ENCODE results near the gene PARN. TPM values are rescaled to one million over a fixed set of nuclear protein-coding genes. Genes with fewer than 3 reads are reported as not detected.

Gene PARN
- total RNA-seq, 1 experiment from 2014 or later = 42.5 TPM

- TF ChIP-seq, protein P1, sequence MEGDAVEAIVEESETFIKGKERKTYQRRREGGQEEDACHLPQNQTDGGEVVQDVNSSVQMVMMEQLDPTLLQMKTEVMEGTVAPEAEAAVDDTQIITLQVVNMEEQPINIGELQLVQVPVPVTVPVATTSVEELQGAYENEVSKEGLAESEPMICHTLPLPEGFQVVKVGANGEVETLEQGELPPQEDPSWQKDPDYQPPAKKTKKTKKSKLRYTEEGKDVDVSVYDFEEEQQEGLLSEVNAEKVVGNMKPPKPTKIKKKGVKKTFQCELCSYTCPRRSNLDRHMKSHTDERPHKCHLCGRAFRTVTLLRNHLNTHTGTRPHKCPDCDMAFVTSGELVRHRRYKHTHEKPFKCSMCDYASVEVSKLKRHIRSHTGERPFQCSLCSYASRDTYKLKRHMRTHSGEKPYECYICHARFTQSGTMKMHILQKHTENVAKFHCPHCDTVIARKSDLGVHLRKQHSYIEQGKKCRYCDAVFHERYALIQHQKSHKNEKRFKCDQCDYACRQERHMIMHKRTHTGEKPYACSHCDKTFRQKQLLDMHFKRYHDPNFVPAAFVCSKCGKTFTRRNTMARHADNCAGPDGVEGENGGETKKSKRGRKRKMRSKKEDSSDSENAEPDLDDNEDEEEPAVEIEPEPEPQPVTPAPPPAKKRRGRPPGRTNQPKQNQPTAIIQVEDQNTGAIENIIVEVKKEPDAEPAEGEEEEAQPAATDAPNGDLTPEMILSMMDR (IDR thresholded peaks at IDR 0.05 in 2 of 3, conservative IDR thresholded peaks at IDR 0.05 in 1 of 3; ENCODE audit: borderline replicate concordance in 1 of 3, insufficient read depth in 1 of 3, low read depth in 2 of 3, low read length in 2 of 3) = no peak
- TF ChIP-seq EGR1 (IDR thresholded peaks at IDR 0.05; ENCODE audit: low read depth) (no peak), RAD21 (IDR thresholded peaks at IDR 0.05; ENCODE audit: low read depth) (no peak), SRF (IDR thresholded peaks at IDR 0.05; ENCODE audit: low read depth) (no peak), CEBPB (IDR thresholded peaks at IDR 0.05; ENCODE audit: low read depth) (no peak), EZH2 (IDR thresholded peaks at IDR 0.05) (no peak), POLR2AphosphoS5 (IDR thresholded peaks at IDR 0.05; ENCODE audit: low read depth, low read length) (no peak), MAX (IDR thresholded peaks at IDR 0.05) (no peak)
Measured at GRCh38 chr16:14586637-14587305, 43.3 kb downstream of the PARN start (continued).

DNA sequence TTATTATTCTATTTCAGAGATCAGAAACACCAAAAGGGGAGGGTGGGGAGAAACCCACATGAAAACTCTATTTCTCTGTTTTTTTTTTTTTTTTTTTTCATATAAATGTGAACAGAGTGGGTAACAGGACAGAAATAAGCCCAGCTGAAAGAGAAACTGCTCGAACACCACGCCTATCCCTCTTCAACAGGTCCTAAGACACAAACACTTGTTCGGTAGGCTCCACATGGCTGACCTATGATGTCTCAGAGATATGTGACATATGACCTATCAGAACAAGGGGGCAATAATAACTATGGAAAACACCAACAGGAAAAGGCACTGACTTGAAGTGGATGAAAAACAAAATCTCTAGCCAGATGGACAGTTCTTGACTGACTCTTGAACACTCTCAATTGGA is 44.8 kb downstream of the PARN start:
- Histone ChIP-seq H2AFZ (ENCODE audit: low read depth, low read length, poor library complexity, severe bottlenecking) (no peak overlapping the region), H3K9me3 (ENCODE audit: control insufficient read depth in 1 of 2, insufficient read depth in 1 of 2, low read depth in 1 of 2, low read length in 2 of 2) (no peaks in the 10 kb centered on the region), H4K20me1 (ENCODE audit: insufficient read depth) (no peaks in the 10 kb centered on the region), H3K4me2 (ENCODE audit: low read length) (no peak overlapping the region), H3K27ac (ENCODE audit: low read depth, low read length) (no peak overlapping the region), H3K27me3 (ENCODE audit: insufficient read depth, low read length) (no peaks in the 10 kb centered on the region), H3K9me2 (ENCODE audit: insufficient read depth) (no peaks in the 10 kb centered on the region), H3K36me3 (ENCODE audit: control insufficient read depth in 1 of 2, insufficient read depth in 2 of 2, low read length in 2 of 2) (peaks cover 21 to 25% of the 10 kb centered on the region in 2 experiments; a peak in 3 of 4 replicates), H3K9ac (ENCODE audit: low read length) (no peak overlapping the region), H3K4me1 (ENCODE audit: control insufficient read depth in 1 of 2, insufficient read depth in 2 of 2, low read length in 2 of 2) (no peaks in the 10 kb centered on the region), H3K79me2 (ENCODE audit: insufficient read depth, low read length) (no peaks in the 10 kb centered on the region), H3K4me3 (replicated peaks in 1 of 2; ENCODE audit: low read depth in 1 of 2, low read length in 2 of 2) (no peak overlapping the region)
- TF ChIP-seq, protein P2, sequence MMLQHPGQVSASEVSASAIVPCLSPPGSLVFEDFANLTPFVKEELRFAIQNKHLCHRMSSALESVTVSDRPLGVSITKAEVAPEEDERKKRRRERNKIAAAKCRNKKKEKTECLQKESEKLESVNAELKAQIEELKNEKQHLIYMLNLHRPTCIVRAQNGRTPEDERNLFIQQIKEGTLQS (IDR thresholded peaks at IDR 0.05) = no peak
- TF ChIP-seq POLR2AphosphoS5 (IDR thresholded peaks at IDR 0.05; ENCODE audit: low read depth, low read length) (no peak), MAX (IDR thresholded peaks at IDR 0.05) (no peak), EZH2phosphoT487 (IDR thresholded peaks at IDR 0.05; ENCODE audit: borderline replicate concordance) (no peak), EZH2 (IDR thresholded peaks at IDR 0.05) (no peak), REST (IDR thresholded peaks at IDR 0.05; ENCODE audit: low read depth) (no peak), CEBPB (IDR thresholded peaks at IDR 0.05; ENCODE audit: low read depth) (no peak), RAD21 (IDR thresholded peaks at IDR 0.05; ENCODE audit: low read depth) (no peak), JUND (IDR thresholded peaks at IDR 0.05) (no peak), ELF1 (IDR thresholded peaks at IDR 0.05; ENCODE audit: borderline replicate concordance, low read depth) (no peak)
- intact Hi-C loops (cut with micrococcal nuclease) = no loop called here
- BruUV-seq (replicated peaks) = no TSS peak
- POLR2A ChIA-PET = no interaction called here
- CTCF ChIA-PET = no interaction called here
- RAD21 ChIA-PET (ENCODE audit: low non-redundant PET in 1 of 2, low total read pairs in 2 of 2, uncharacterized antibody in 2 of 2, unreplicated experiment in 2 of 2) = no interaction called here
- no peak for DNase-seq (ENCODE audit: low read depth, low spot score)
- no peak for ATAC-seq
